DND-41 (cell line): ENCODE data around the gene ZNF548.

Experiments used
- ATAC-seq: fragments of 200-7000 bp; cut with Tn5 transposase; 3 replicates; pipeline ENCODE4 v1.9.1; 2021; ENCODE audit warnings: low read depth; ENCODE audit not compliant: insufficient read depth
- DNase-seq: peaks from one replicate; pipeline ENCODE4 v3.0.0-alpha.2; 2020
- H2AFZ ChIP-seq: 2 replicates; pipeline ENCODE4 v1.6.0; 2012; ENCODE audit warnings: low read depth, low read length
- H3K27ac ChIP-seq: 2 replicates; pipeline ENCODE4 v1.5.1; 2012; ENCODE audit warnings: low read length, inconsistent platforms
- H3K27me3 ChIP-seq: fragments of 200-600 bp; sonication (generic); 2 replicates; pipeline ENCODE4 v1.6.0; 2012; ENCODE audit warnings: low read length, mild to moderate bottlenecking, inconsistent platforms; ENCODE audit not compliant: insufficient read depth, poor library complexity
- H3K36me3 ChIP-seq: 2 replicates; pipeline ENCODE4 v1.5.1; 2012; ENCODE audit warnings: low read length, inconsistent platforms; ENCODE audit not compliant: insufficient read depth
- H3K4me1 ChIP-seq: 2 replicates; pipeline ENCODE4 v1.5.1; 2012; ENCODE audit warnings: mild to moderate bottlenecking, low read length; ENCODE audit not compliant: insufficient read depth
- H3K4me2 ChIP-seq: 2 replicates; pipeline ENCODE4 v1.6.0; 2012; ENCODE audit warnings: mild to moderate bottlenecking, moderate library complexity, low read length, inconsistent platforms; ENCODE audit not compliant: insufficient read depth
- H3K4me3 ChIP-seq, 2 experiments: fragments of 200-600 bp in 1 of 2; shearing (Covaris generic) in 1 of 2; 2 replicates each; pipeline ENCODE4 v1.5.1; 2012 to 2016; ENCODE audit warnings: inconsistent platforms in 2 of 2, low read length in 2 of 2, mild to moderate bottlenecking in 2 of 2, low read depth in 1 of 2, moderate library complexity in 1 of 2
- H3K79me2 ChIP-seq: 2 replicates; pipeline ENCODE4 v1.6.0; 2012; ENCODE audit warnings: low read length, inconsistent platforms; ENCODE audit not compliant: insufficient read depth
- H3K9ac ChIP-seq: 2 replicates; pipeline ENCODE4 v1.6.0; 2012; ENCODE audit warnings: low read depth, mild to moderate bottlenecking, inconsistent platforms, low read length, moderate library complexity
- H3K9me3 ChIP-seq: 2 replicates; pipeline ENCODE4 v1.5.1; 2012; ENCODE audit warnings: low read length, moderate library complexity, mild to moderate bottlenecking, inconsistent platforms; ENCODE audit not compliant: insufficient read depth, severe bottlenecking
- H4K20me1 ChIP-seq: 2 replicates; pipeline ENCODE4 v1.6.0; 2012; ENCODE audit warnings: low read length; ENCODE audit not compliant: insufficient read depth
- EZH2 ChIP-seq: IDR thresholded peaks from 3 replicates; pipeline ENCODE4 v1.6.1; 2012; ENCODE audit warnings: borderline replicate concordance, low read depth, mild to moderate bottlenecking, moderate library complexity, low read length, inconsistent platforms; ENCODE audit not compliant: severe bottlenecking
- TF ChIP-seq, protein P1 (sequence below): IDR thresholded peaks from 2 replicates; pipeline ENCODE4 v1.5.1; 2012; ENCODE audit warnings: borderline replicate concordance, low read length, moderate library complexity, mild to moderate bottlenecking; ENCODE audit not compliant: poor library complexity, severe bottlenecking; ENCODE audit errors: extremely low read depth

ZNF548 gene

GRCh38 chr19:57389730-57390598 lies at the start of gene ZNF548:
ZNF548 (plus strand) TSS chr19:57389854; CDS start chr19:57390100, 246 bp downstream.
- H3K4me1 ChIP-seq, result peaks cover 36% of the 10 kb centered on the region
- peaks cover 25% of the 10 kb centered on the region for H3K36me3 ChIP-seq
- peak within 1 kb of the TSS; percentile 89 for H2AFZ ChIP-seq
- DNase-seq, result peak; percentile 98
- H3K27me3 ChIP-seq, result no peaks in the 10 kb centered on the region
- peak within 1 kb of the TSS; percentile 93 to 97 for H3K4me3 ChIP-seq
- H4K20me1 ChIP-seq, result peaks cover 23% of the 10 kb centered on the region; the same call in 1 of the 2 replicates
- H3K27ac ChIP-seq, result peak within 1 kb of the TSS; percentile 92
- H3K4me2 ChIP-seq, result peak within 1 kb of the TSS; percentile 93
- no peaks in the 10 kb centered on the region for H3K9me3 ChIP-seq
- H3K9ac ChIP-seq, result peak within 1 kb of the TSS; percentile 96
- H3K79me2 ChIP-seq, result peaks cover 54% of the 10 kb centered on the region
- ATAC-seq, result peak; percentile 99
- TF ChIP-seq EZH2, result no peak
- TF ChIP-seq, protein P1, sequence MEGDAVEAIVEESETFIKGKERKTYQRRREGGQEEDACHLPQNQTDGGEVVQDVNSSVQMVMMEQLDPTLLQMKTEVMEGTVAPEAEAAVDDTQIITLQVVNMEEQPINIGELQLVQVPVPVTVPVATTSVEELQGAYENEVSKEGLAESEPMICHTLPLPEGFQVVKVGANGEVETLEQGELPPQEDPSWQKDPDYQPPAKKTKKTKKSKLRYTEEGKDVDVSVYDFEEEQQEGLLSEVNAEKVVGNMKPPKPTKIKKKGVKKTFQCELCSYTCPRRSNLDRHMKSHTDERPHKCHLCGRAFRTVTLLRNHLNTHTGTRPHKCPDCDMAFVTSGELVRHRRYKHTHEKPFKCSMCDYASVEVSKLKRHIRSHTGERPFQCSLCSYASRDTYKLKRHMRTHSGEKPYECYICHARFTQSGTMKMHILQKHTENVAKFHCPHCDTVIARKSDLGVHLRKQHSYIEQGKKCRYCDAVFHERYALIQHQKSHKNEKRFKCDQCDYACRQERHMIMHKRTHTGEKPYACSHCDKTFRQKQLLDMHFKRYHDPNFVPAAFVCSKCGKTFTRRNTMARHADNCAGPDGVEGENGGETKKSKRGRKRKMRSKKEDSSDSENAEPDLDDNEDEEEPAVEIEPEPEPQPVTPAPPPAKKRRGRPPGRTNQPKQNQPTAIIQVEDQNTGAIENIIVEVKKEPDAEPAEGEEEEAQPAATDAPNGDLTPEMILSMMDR, result peak; percentile 42

DNA sequence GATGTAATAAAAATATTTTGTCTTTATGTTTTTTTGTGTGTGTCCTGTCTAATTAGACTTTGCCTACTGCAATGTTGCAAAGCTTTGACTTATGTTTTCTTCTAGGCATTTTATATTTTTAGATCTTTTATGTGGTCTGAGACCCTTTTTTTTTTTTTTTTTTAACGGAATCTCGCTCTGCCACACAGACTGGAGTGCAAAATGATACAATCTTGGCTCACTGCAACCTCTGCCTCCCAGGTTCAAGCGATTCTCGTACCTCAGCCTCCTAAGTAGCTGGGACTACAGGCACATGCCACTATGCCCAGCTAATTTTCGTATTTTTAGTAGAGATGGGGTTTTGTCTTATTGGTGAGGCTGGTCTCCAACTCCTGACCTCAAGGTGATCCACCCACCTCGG lies 47.1 kb upstream of the ZNF548 start:
- Histone ChIP-seq H3K27me3 (no peaks in the 10 kb centered on the region), H3K79me2 (no peaks in the 10 kb centered on the region), H2AFZ (no peak overlapping the region), H3K9ac (no peak overlapping the region), H3K4me2 (no peak overlapping the region), H3K9me3 (no peaks in the 10 kb centered on the region), H4K20me1 (no peaks in the 10 kb centered on the region), H3K4me1 (no peaks in the 10 kb centered on the region), H3K27ac (no peak overlapping the region), H3K4me3 (no peak overlapping the region), H3K36me3 (no peaks in the 10 kb centered on the region)
- ATAC-seq, result no peak
- DNase-seq, result no peak
- TF ChIP-seq EZH2, result no peak
- TF ChIP-seq, protein P1, result no peak

DNA sequence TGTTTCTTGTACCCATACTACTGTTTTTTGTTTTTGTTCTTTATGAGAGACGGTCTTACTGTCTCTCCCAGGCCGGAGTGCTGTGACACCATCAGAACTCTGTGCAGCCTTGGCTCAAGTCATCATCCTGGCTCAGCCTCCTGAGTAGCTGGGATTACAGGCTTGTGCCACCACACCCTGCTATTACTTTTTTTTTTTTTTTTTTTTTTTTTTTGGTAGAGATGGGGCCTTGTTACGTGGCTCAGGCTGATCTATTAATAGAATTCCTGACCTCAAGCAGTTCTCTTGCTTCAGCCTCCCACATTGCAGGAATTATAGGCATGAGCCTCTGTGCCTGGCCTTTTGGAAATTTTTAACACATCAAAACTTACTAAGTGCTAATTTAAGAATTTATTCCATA lies 41.5 kb upstream of the ZNF548 start:
- H3K9me3 ChIP-seq, result no peaks in the 10 kb centered on the region
- no peaks in the 10 kb centered on the region for H3K27me3 ChIP-seq
- peaks cover 9% of the 10 kb centered on the region for H3K36me3 ChIP-seq
- no peak overlapping the region for H3K4me2 ChIP-seq
- no peak overlapping the region for H3K9ac ChIP-seq
- ATAC-seq (no peak), DNase-seq (no peak)
- H3K27ac ChIP-seq, result no peak overlapping the region
- peaks cover 6% of the 10 kb centered on the region for H4K20me1 ChIP-seq
- no peak overlapping the region for H2AFZ ChIP-seq
- no peak for TF ChIP-seq EZH2
- peaks cover 25% of the 10 kb centered on the region for H3K4me1 ChIP-seq
- peaks cover 21% of the 10 kb centered on the region for H3K79me2 ChIP-seq
- no peak overlapping the region for H3K4me3 ChIP-seq
